ENCODE measurements around the gene WDR59.

GRCh38 chr16:74867281-74867849 is 117.6 kb downstream of the WDR59 start:
- no peak for TF ChIP-seq CTCF (IDR thresholded peaks at IDR 0.05)
- no peak for TF ChIP-seq EP300 (IDR thresholded peaks at IDR 0.05)
- TF ChIP-seq POLR2A (IDR thresholded peaks at IDR 0.05), result no peak
- no peak for TF ChIP-seq POLR2AphosphoS5 (IDR thresholded peaks at IDR 0.05)
